ENCODE data around the gene XPO5. TPM values are rescaled to one million over a fixed set of nuclear protein-coding genes. Genes with fewer than 3 reads are reported as not detected.
"Not testable (repeated sequence)": the region's sequence is repeated elsewhere in the genome, so short reads cannot be mapped to it uniquely, and the experiment has no call there.

The XPO5 gene
- total RNA-seq, 2 experiments from 2014 or later: 58.5 to 74.9 TPM

DNA sequence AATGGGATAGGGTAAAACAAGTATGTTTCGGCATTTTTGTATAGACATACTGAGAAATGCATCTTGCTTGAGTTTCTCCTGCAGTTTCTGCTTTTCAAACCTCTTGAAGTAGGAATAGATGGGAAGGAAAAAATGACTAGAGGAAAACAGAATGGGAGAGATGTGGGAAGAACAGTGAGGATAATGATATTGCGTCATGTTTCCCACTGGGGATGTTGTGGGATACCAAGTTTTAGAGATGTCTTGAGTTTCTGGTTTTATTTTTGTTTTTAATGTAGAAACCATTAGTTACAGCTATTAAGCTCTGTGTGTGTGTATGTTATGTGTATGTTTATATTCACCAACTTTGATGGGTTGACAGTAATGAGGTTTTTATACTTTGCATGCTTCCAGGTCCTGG is 24.8 kb upstream of the XPO5 start:
- DNase-seq (ENCODE audit: low spot score): no peak
- Histone ChIP-seq H3K4me1 (ENCODE audit: insufficient read depth, low read length, poor library complexity, severe bottlenecking) (no peaks in the 10 kb centered on the region), H3K4me3 (ENCODE audit: low read depth, low read length, poor library complexity, severe bottlenecking) (no peak overlapping the region), H3K4me2 (ENCODE audit: low read length) (no peak overlapping the region), H3K9me2 (ENCODE audit: insufficient read depth, low read length) (no peaks in the 10 kb centered on the region), H3K27ac (ENCODE audit: low read depth, low read length, poor library complexity, severe bottlenecking) (no peak overlapping the region), H3K79me2 (ENCODE audit: insufficient read depth, low read depth, low read length) (no peaks in the 10 kb centered on the region), H3K9me3 (ENCODE audit: low read length) (no peaks in the 10 kb centered on the region), H3K36me3 (ENCODE audit: insufficient read depth, low read length) (peaks cover 90% of the 10 kb centered on the region), H4K20me1 (ENCODE audit: insufficient read depth, low read length) (no peaks in the 10 kb centered on the region), H2AFZ (ENCODE audit: low read length) (no peak overlapping the region)
- no peak for TF ChIP-seq EZH2phosphoT487 (IDR thresholded peaks at IDR 0.05; ENCODE audit: borderline replicate concordance, low read depth, low read length)
- TF ChIP-seq, protein P1, sequence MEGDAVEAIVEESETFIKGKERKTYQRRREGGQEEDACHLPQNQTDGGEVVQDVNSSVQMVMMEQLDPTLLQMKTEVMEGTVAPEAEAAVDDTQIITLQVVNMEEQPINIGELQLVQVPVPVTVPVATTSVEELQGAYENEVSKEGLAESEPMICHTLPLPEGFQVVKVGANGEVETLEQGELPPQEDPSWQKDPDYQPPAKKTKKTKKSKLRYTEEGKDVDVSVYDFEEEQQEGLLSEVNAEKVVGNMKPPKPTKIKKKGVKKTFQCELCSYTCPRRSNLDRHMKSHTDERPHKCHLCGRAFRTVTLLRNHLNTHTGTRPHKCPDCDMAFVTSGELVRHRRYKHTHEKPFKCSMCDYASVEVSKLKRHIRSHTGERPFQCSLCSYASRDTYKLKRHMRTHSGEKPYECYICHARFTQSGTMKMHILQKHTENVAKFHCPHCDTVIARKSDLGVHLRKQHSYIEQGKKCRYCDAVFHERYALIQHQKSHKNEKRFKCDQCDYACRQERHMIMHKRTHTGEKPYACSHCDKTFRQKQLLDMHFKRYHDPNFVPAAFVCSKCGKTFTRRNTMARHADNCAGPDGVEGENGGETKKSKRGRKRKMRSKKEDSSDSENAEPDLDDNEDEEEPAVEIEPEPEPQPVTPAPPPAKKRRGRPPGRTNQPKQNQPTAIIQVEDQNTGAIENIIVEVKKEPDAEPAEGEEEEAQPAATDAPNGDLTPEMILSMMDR (conservative IDR thresholded peaks at IDR 0.05; ENCODE audit: low read length): no peak
- intact Hi-C loops (cut with micrococcal nuclease; ENCODE audit: unreplicated experiment): loop anchor here (10.0 kb wide), 1 partner anchor 56 kb away; no protein-coding TSS in a partner anchor
- BruUV-seq (replicated peaks): no TSS peak
- CTCF ChIA-PET (ENCODE audit: unreplicated experiment): no interaction called here
- POLR2A ChIA-PET: interaction anchor here (1.0 to 1.7 kb wide), 2 partner anchors 17 to 30 kb away, joined by 3 read pairs; no protein-coding TSS in a partner anchor

DNA sequence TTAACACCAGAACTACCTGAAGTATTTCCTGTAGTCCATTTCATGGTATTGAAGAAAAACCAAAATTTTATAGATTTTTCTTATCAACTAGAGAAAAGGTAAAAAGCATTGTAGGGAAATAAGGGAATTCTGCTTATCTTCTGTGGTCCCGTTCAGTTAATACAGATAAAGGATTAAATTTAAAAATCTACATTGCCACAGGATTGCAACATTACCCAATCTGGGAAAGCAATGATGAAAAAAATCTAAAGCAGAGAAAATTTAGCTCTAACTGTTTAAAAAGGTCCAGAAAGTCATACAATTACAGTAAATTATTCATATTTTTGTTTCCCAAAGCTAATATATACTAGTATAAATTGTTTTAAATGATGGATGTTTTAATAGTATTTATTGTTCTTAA is 18.1 kb upstream of the XPO5 start:
- no peak for DNase-seq (ENCODE audit: low spot score)
- H3K4me3 ChIP-seq (ENCODE audit: low read depth, low read length, poor library complexity, severe bottlenecking): no peak overlapping the region
- ChIA-PET CTCF (ENCODE audit: unreplicated experiment) (no interaction called here), POLR2A (interaction anchor here (0.6 to 1.7 kb wide), 3 partner anchors 16 to 20 kb away, joined by 3 to 6 read pairs (median 5); no protein-coding TSS in a partner anchor)
- H3K4me2 ChIP-seq (ENCODE audit: low read length): no peak overlapping the region
- no peaks in the 10 kb centered on the region for H4K20me1 ChIP-seq (ENCODE audit: insufficient read depth, low read length)
- peaks cover 94% of the 10 kb centered on the region for H3K36me3 ChIP-seq (ENCODE audit: insufficient read depth, low read length)
- intact Hi-C loops (cut with micrococcal nuclease; ENCODE audit: unreplicated experiment): no loop called here
- no peak overlapping the region for H3K27ac ChIP-seq (ENCODE audit: low read depth, low read length, poor library complexity, severe bottlenecking)
- H3K79me2 ChIP-seq (ENCODE audit: insufficient read depth, low read depth, low read length): peaks cover 14% of the 10 kb centered on the region; the same call in 1 of the 2 replicates
- H3K9me3 ChIP-seq (ENCODE audit: low read length): no peaks in the 10 kb centered on the region
- no peak overlapping the region for H2AFZ ChIP-seq (ENCODE audit: low read length)
- TF ChIP-seq EZH2phosphoT487 (IDR thresholded peaks at IDR 0.05; ENCODE audit: borderline replicate concordance, low read depth, low read length): no peak
- TF ChIP-seq, protein P1 (conservative IDR thresholded peaks at IDR 0.05; ENCODE audit: low read length): no peak
- no peaks in the 10 kb centered on the region for H3K9me2 ChIP-seq (ENCODE audit: insufficient read depth, low read length)
- H3K4me1 ChIP-seq (ENCODE audit: insufficient read depth, low read length, poor library complexity, severe bottlenecking): no peaks in the 10 kb centered on the region
- no TSS peak for BruUV-seq (replicated peaks)

DNA sequence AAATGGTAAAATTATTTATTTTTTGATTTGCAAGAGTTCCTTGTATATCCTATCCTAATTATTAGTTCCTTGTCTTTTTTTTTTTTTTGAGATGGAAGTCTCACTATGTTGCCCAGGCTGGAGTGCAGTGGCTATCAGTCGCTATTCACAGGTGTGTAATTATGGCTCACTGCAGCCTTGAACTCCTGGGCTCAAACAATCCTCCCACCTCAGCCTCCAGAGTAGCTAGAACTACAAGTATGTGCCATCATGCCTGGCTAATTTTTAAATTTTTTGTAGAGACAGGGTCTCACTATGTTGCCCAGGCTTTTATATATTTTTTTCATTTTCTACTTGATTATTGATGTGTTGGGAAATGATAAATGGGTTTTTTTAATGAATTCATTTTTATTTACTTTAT is 13.7 kb upstream of the XPO5 start:
- H3K27ac ChIP-seq (ENCODE audit: low read depth, low read length, poor library complexity, severe bottlenecking); DNase-seq (ENCODE audit: low spot score); H3K4me1 ChIP-seq (ENCODE audit: insufficient read depth, low read length, poor library complexity, severe bottlenecking); H3K4me3 ChIP-seq (ENCODE audit: low read depth, low read length, poor library complexity, severe bottlenecking); H4K20me1 ChIP-seq (ENCODE audit: insufficient read depth, low read length); H2AFZ ChIP-seq (ENCODE audit: low read length); H3K9me2 ChIP-seq (ENCODE audit: insufficient read depth, low read length); H3K9me3 ChIP-seq (ENCODE audit: low read length); H3K4me2 ChIP-seq (ENCODE audit: low read length); CTCF ChIA-PET (ENCODE audit: unreplicated experiment); intact Hi-C loops (cut with micrococcal nuclease; ENCODE audit: unreplicated experiment); BruUV-seq (replicated peaks): not testable (repeated sequence)
- Histone ChIP-seq H3K36me3 (ENCODE audit: insufficient read depth, low read length) (peaks cover 98% of the 10 kb centered on the region), H3K79me2 (ENCODE audit: insufficient read depth, low read depth, low read length) (peaks cover 16% of the 10 kb centered on the region)
- POLR2A ChIA-PET: interaction anchor here (0.7 kb wide), 1 partner anchor 12 kb away, joined by 3 read pairs; no protein-coding TSS in a partner anchor

Data from OCI-LY7 (cell line).